ENCODE data around the gene EHMT1. TPM values are rescaled to one million over a fixed set of nuclear protein-coding genes. Genes with fewer than 3 reads are reported as not detected.

Gene EHMT1
- total and polyA plus RNA-seq, 9 of the 15 experiments (the other 6 are each of a cell fraction or from before 2014, with no cell fraction given) = 2.2 to 76.0 (median 36.4) TPM

GRCh38 chr9:137872296-137872695, 253.5 kb downstream of the EHMT1 start:
- ChIA-PET POLR2A (interaction anchor here (0.6 to 0.9 kb wide), 2 partner anchors 20 to 272 kb away, joined by 3 read pairs; no protein-coding TSS in a partner anchor), CTCF (ENCODE audit: low intra/inter-chr PET ratio) (interaction anchor here (0.6 kb wide), 1 partner anchor 57 kb away, joined by 3 read pairs; no protein-coding TSS in a partner anchor)
- 2% methylated on average over 10 of the region's 10 CpGs for WGBS (ENCODE audit: insufficient coverage, low coverage, missing lambda C conversion rate)
- FAIRE-seq (no peak), DNase-seq (ENCODE audit: extremely low read depth in 1 of 4, low spot score in 3 of 4) (peak in 1 of 4 experiments; percentile 5), ATAC-seq (peak; percentile 43)
- Histone ChIP-seq H3K27me3 (ENCODE audit: control insufficient read depth in 2 of 2, insufficient read depth in 2 of 2, low read length in 2 of 2) (peaks cover 10 to 50% of the 10 kb centered on the region in 2 experiments; a peak in 4 of 5 replicates), H3K9me1 (ENCODE audit: control insufficient read depth, insufficient read depth, low read length) (no peaks in the 10 kb centered on the region), H3K9me3 (replicated peaks; ENCODE audit: control insufficient read depth, insufficient read depth, low read depth, low read length) (no peaks in the 10 kb centered on the region), H3K79me2 (ENCODE audit: control insufficient read depth, insufficient read depth, low read length) (no peaks in the 10 kb centered on the region), H3K4me1 (replicated peaks in 1 of 2; ENCODE audit: control insufficient read depth in 2 of 2, insufficient read depth in 2 of 2, low read length in 2 of 2) (peaks cover 0 to 5% of the 10 kb centered on the region in 2 experiments; a peak in 3 of 5 replicates), H3K36me3 (ENCODE audit: control insufficient read depth, insufficient read depth, low read length) (no peaks in the 10 kb centered on the region), H3K27ac (ENCODE audit: extremely low read depth, low read depth, low read length) (no peak overlapping the region), H3K9ac (ENCODE audit: insufficient read depth in 1 of 2, low read depth in 2 of 2, low read length in 2 of 2) (no peak overlapping the region; a peak in 1 of 4 replicates), H2AFZ (ENCODE audit: low read depth, low read length) (no peak overlapping the region), H4K20me1 (replicated peaks; ENCODE audit: control insufficient read depth, insufficient read depth, low read length) (no peaks in the 10 kb centered on the region), H3K4me3 (no peak overlapping the region), H3K4me2 (ENCODE audit: insufficient read depth, low read length) (no peak overlapping the region)
- no peak for TF ChIP-seq CBFA2T3 (IDR thresholded peaks at IDR 0.05)
- TF ChIP-seq, protein P1, sequence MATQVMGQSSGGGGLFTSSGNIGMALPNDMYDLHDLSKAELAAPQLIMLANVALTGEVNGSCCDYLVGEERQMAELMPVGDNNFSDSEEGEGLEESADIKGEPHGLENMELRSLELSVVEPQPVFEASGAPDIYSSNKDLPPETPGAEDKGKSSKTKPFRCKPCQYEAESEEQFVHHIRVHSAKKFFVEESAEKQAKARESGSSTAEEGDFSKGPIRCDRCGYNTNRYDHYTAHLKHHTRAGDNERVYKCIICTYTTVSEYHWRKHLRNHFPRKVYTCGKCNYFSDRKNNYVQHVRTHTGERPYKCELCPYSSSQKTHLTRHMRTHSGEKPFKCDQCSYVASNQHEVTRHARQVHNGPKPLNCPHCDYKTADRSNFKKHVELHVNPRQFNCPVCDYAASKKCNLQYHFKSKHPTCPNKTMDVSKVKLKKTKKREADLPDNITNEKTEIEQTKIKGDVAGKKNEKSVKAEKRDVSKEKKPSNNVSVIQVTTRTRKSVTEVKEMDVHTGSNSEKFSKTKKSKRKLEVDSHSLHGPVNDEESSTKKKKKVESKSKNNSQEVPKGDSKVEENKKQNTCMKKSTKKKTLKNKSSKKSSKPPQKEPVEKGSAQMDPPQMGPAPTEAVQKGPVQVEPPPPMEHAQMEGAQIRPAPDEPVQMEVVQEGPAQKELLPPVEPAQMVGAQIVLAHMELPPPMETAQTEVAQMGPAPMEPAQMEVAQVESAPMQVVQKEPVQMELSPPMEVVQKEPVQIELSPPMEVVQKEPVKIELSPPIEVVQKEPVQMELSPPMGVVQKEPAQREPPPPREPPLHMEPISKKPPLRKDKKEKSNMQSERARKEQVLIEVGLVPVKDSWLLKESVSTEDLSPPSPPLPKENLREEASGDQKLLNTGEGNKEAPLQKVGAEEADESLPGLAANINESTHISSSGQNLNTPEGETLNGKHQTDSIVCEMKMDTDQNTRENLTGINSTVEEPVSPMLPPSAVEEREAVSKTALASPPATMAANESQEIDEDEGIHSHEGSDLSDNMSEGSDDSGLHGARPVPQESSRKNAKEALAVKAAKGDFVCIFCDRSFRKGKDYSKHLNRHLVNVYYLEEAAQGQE (IDR thresholded peaks at IDR 0.05; ENCODE audit: borderline replicate concordance) = 0 out of 2 replicates have a peak, but pooled peaks have one; percentile 9
- TF ChIP-seq, protein P1 (CRISPR knock-in tag; IDR thresholded peaks at IDR 0.05; ENCODE audit: low read depth) = no peak
- intact Hi-C loops (cut with micrococcal nuclease) = no loop called here
- no TSS peak for BruUV-seq (replicated peaks)
- in situ Hi-C loops (cut with MboI) = no loop called here
